GM13976 (cell line): Measurements from ENCODE around the gene CMIP.

Experiments
- DNase-seq: peaks from one replicate; pipeline ENCODE4 v3.0.0; 2012; ENCODE audit warnings: low spot score
- in situ Hi-C: fragments of 300-500 bp; cut with MboI; formaldehyde crosslinking; loops from one replicate; pipeline ENCODE4 v1.12.0; 2022; ENCODE audit warnings: low sequenced_read_pairs, mixed read lengths, inconsistent platforms; ENCODE audit not compliant: unreplicated experiment
- TF ChIP-seq, protein P1 (sequence below): IDR thresholded peaks from 2 replicates; pipeline ENCODE4 v1.5.1; 2012; ENCODE audit warnings: borderline replicate concordance, mild to moderate bottlenecking; ENCODE audit not compliant: insufficient read depth; ENCODE audit errors: extremely low read depth, missing control alignments, control extremely low read depth

CMIP gene

DNA sequence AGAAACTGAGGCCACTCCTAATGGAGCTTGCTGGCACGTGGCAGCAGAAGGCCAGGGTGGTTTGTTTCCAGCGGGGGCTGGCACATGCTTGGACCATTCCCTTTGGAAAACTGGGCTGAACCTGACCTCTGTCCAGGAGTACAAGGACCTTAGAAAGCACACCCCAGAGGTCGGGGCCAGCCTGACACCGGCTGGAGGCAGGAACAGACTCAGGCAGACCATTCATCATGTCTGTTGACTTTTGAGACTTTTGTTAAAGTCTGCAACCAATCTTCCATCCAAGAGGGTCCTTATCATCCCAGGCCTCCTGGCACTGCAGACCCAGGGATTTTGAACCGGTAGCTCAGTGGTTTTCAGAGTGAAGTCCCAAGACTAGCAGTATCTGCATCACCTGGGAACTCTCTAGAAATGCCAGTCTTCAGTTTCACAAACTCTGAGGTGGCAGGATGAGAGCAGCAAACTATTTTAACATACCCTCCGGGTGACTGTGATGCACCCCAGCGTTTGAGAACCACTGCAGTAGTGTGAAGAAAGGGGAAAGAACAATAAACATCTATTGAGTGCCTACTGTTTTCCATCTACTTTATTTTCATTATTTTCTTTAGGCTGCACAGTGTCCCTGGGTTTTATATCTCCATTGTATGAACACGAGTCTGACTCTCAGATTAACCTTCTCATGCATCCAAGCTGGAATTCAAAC, 189.2 kb downstream of the CMIP start:
- TF ChIP-seq, protein P1, sequence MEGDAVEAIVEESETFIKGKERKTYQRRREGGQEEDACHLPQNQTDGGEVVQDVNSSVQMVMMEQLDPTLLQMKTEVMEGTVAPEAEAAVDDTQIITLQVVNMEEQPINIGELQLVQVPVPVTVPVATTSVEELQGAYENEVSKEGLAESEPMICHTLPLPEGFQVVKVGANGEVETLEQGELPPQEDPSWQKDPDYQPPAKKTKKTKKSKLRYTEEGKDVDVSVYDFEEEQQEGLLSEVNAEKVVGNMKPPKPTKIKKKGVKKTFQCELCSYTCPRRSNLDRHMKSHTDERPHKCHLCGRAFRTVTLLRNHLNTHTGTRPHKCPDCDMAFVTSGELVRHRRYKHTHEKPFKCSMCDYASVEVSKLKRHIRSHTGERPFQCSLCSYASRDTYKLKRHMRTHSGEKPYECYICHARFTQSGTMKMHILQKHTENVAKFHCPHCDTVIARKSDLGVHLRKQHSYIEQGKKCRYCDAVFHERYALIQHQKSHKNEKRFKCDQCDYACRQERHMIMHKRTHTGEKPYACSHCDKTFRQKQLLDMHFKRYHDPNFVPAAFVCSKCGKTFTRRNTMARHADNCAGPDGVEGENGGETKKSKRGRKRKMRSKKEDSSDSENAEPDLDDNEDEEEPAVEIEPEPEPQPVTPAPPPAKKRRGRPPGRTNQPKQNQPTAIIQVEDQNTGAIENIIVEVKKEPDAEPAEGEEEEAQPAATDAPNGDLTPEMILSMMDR, result no peak

DNA sequence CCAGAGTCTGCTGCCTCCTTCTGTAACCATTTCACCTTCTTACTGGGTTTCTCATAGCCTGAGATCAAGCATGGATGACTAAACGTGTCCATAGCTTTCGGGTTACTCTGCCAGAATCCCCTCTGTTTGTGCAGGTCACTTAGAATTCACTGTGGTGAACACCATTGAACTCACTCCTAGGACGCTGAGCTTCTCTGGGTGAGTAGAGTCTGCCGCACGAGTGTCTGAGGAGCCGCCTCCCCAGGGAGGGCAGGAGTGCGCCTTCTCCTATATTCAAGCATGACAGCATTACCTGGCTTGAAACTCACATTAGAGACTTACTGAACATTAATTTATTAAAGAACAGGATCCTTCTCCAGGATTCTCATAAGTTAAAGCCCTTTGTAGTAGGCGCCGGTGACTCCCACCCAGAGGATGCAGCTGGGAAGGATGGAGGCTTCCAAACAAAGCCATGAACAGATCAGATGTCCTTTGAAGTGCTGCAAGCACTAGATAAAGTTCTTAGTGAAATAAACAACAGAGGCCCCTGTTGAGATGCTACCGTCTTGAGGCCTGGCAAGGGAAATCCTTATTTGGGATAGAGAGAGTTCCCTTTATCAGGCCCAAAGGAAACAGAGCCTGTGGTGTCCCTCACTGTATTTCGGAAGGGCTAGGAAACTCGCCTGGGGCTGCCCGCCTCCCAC, 189.9 kb downstream of the CMIP start:
- in situ Hi-C loops, result no loop called here
- no peak for DNase-seq
- TF ChIP-seq, protein P1, result no peak

More for the DNA sequence above, 189.2 kb downstream of the CMIP start:
- in situ Hi-C loops, result no loop called here
- DNase-seq, result no peak

DNA sequence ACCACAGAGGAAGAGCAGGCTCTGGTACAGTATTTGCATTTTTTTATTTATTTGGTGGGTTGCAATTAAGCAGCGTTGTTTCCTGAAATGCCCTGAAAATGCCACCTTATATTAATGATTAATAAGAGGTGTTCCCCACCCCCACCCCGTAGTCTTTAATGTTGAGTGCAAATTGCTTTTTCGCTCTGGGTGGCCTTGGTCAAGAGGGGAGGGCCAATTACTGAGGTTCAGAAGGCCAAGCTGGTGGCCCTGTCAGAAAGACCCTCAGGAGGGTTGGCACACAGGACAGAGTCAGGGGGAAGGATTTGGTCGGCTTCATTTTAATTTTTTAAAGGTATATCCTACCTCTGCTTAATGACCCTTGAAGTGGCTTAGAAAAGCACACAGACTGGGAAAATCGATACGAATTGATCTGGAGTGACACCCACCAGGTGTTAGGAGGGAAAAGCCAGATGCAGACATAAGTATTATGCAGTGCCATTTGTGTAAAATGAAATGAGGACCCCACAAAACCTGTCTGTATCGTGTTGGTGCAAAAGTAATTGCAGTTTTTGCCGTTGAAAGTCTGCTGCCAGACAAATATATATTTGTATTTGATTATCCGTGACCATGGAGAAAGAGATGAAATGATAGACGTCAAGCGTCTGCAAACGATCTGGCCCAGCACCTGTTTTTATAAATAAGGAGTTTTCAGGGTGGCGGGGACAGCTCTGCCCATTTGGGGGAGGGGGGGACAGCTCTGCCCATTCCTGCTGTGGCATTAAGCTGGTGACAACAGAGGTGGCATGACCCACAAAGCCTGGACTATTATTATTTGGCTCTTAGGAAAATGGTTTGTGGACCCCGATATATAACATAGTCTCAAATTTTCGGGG, 190.7 kb downstream of the CMIP start:
- no peak for DNase-seq
- in situ Hi-C loops, result no loop called here
- TF ChIP-seq, protein P1, result no peak

DNA sequence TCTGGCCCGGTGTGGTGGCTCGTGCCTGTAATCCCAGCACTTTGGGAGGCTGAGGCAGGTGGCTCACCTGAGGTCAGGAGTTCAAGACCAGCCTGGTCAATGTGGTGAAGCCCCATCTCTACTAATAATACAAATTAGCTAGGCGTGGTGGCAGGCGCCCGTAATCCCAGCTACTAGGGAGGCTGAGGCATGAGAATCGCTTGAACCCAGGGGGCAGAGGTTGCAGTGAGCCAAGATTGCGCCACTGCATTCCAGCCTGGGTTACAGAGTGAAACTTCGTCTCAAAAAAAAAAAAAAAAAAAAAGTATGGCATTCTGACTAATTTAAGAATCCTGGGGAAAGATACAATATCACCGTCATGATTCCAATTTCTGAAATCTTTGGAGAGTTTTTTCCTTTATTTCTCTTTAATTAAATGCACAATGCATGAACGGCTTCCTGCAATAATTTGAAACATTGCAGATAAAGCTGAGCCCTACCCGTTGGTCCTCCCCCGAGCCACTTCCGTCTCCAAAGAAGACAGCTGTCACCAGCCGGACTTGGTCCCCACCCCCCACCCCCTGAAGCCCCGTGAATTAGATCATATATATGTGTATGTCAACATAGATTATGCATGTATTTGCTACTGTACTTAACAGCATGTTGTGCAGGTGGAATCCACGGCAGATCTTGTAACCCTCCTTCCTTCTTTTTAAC, 191.8 kb downstream of the CMIP start:
- in situ Hi-C loops, result no loop called here
- DNase-seq, result no peak

DNA sequence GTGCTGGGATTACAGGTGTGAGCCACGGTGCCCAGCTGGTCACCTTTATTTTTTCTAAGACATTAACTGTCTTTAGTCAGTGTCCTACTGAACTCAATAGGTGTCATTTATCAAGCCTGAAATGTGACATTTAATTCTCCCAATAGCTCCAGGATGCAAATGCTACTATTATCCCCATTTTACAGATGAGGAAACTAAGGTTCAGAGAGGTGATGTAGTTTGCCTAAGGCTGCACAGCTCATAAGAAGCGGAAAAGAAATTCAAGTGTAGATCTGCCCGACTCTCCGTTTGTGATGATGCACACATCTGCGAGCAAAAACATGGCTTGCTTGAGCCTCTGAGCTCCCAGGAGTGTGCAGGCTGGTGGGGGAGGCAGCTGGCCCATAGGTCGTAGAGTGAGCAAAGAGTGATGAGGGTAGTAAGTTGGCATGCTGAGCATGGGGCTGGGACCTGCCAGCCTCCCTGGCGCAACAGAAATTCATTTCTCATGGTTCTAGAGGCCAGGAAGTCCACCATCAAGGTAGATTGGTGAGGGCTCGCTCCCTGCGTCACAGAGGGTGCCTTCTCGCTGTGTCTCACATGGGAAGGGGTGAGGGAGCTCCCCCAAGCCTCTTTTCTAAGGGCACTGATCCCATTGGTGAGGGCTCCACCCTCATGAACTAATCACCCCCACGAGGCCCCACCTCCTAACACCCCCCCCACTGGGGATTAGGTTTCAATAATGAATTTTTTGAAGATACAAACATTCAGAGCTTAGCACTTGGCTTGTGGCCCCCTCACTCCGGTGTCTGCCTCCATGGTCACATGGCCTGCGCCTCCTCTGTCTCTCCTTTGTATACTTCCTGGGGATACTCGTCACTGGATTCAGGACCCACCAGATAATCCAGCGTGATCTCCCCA, 193.0 kb downstream of the CMIP start:
- TF ChIP-seq, protein P1, result no peak
- DNase-seq, result no peak
- in situ Hi-C loops, result no loop called here

More for the DNA sequence above, 191.8 kb downstream of the CMIP start:
- TF ChIP-seq, protein P1, result no peak
